ENCODE measurements around the gene POR. TPM values are rescaled to one million over a fixed set of nuclear protein-coding genes. Genes with fewer than 3 reads are reported as not detected.

POR gene
- total and polyA plus RNA-seq, 2 of the 13 experiments (the other 11 are each of a cell fraction or from before 2014, with no cell fraction given) = 145 to 266 TPM

GRCh38 chr7:75878769-75879611 is 36.0 kb upstream of the POR start, which contains the start of gene RHBDD2 (continued):
- TF ChIP-seq ZNF605 (CRISPR knock-in tag; IDR thresholded peaks at IDR 0.05) (peak; percentile 81), GLI4 (CRISPR knock-in tag; IDR thresholded peaks at IDR 0.05; ENCODE audit: borderline replicate concordance) (0 out of 2 replicates have a peak, but pooled peaks have one; percentile 47), ZNF713 (CRISPR knock-in tag; IDR thresholded peaks at IDR 0.05) (no peak), ZNF44 (CRISPR knock-in tag; IDR thresholded peaks at IDR 0.05) (peak; percentile 81; the same call in 1 of the 2 replicates), ZNF562 (CRISPR knock-in tag; IDR thresholded peaks at IDR 0.05; ENCODE audit: borderline replicate concordance) (no peak), HNRNPL (IDR thresholded peaks at IDR 0.05; ENCODE audit: low read depth, low read length) (no peak), KDM2A (CRISPR knock-in tag; IDR thresholded peaks at IDR 0.05; ENCODE audit: borderline replicate concordance, low read depth) (peak; percentile 72; the same call in 1 of the 2 replicates), PHF21A (CRISPR knock-in tag; IDR thresholded peaks at IDR 0.05) (0 out of 2 replicates have a peak, but pooled peaks have one; percentile 26), ATF4 (CRISPR knock-in tag; IDR thresholded peaks at IDR 0.05) (no peak), NAIF1 (CRISPR knock-in tag; IDR thresholded peaks at IDR 0.05; ENCODE audit: borderline replicate concordance) (no peak), IRX3 (CRISPR knock-in tag; IDR thresholded peaks at IDR 0.05; ENCODE audit: borderline replicate concordance, low read depth) (no peak; the same call in 1 of the 2 replicates), ZBTB25 (CRISPR knock-in tag; IDR thresholded peaks at IDR 0.05) (peak; percentile 39; the same call in 1 of the 2 replicates), ZBTB40 (IDR thresholded peaks at IDR 0.05) (no peak), ZBTB40 (CRISPR knock-in tag; IDR thresholded peaks at IDR 0.05) (peak; percentile 80; the same call in 1 of the 2 replicates), GTF2F1 (IDR thresholded peaks at IDR 0.05; ENCODE audit: low read length) (no peak), ZNF253 (CRISPR knock-in tag; IDR thresholded peaks at IDR 0.05; ENCODE audit: borderline replicate concordance) (0 out of 2 replicates have a peak, but pooled peaks have one; percentile 49)
- TF ChIP-seq, protein P1, sequence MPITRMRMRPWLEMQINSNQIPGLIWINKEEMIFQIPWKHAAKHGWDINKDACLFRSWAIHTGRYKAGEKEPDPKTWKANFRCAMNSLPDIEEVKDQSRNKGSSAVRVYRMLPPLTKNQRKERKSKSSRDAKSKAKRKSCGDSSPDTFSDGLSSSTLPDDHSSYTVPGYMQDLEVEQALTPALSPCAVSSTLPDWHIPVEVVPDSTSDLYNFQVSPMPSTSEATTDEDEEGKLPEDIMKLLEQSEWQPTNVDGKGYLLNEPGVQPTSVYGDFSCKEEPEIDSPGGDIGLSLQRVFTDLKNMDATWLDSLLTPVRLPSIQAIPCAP (CRISPR knock-in tag; IDR thresholded peaks at IDR 0.05; ENCODE audit: low read depth) = no peak
